ENCODE results near the gene CMTM7.

GRCh38 chr3:32398531-32398930 is 6.9 kb downstream of the CMTM7 start:
- TF ChIP-seq, protein P1, sequence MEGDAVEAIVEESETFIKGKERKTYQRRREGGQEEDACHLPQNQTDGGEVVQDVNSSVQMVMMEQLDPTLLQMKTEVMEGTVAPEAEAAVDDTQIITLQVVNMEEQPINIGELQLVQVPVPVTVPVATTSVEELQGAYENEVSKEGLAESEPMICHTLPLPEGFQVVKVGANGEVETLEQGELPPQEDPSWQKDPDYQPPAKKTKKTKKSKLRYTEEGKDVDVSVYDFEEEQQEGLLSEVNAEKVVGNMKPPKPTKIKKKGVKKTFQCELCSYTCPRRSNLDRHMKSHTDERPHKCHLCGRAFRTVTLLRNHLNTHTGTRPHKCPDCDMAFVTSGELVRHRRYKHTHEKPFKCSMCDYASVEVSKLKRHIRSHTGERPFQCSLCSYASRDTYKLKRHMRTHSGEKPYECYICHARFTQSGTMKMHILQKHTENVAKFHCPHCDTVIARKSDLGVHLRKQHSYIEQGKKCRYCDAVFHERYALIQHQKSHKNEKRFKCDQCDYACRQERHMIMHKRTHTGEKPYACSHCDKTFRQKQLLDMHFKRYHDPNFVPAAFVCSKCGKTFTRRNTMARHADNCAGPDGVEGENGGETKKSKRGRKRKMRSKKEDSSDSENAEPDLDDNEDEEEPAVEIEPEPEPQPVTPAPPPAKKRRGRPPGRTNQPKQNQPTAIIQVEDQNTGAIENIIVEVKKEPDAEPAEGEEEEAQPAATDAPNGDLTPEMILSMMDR (tag by site-specific recombination; IDR thresholded peaks at IDR 0.05), result no peak
- TF ChIP-seq ZNF37A (tag by site-specific recombination; IDR thresholded peaks at IDR 0.05) (no peak), KLF10 (tag by site-specific recombination; IDR thresholded peaks at IDR 0.05) (no peak), ZNF202 (tag by site-specific recombination; IDR thresholded peaks at IDR 0.05; ENCODE audit: borderline replicate concordance) (no peak), ZNF121 (tag by site-specific recombination; IDR thresholded peaks at IDR 0.05) (no peak), ZNF777 (tag by site-specific recombination; IDR thresholded peaks at IDR 0.05; ENCODE audit: borderline replicate concordance) (no peak)
- TF ChIP-seq, protein P2, sequence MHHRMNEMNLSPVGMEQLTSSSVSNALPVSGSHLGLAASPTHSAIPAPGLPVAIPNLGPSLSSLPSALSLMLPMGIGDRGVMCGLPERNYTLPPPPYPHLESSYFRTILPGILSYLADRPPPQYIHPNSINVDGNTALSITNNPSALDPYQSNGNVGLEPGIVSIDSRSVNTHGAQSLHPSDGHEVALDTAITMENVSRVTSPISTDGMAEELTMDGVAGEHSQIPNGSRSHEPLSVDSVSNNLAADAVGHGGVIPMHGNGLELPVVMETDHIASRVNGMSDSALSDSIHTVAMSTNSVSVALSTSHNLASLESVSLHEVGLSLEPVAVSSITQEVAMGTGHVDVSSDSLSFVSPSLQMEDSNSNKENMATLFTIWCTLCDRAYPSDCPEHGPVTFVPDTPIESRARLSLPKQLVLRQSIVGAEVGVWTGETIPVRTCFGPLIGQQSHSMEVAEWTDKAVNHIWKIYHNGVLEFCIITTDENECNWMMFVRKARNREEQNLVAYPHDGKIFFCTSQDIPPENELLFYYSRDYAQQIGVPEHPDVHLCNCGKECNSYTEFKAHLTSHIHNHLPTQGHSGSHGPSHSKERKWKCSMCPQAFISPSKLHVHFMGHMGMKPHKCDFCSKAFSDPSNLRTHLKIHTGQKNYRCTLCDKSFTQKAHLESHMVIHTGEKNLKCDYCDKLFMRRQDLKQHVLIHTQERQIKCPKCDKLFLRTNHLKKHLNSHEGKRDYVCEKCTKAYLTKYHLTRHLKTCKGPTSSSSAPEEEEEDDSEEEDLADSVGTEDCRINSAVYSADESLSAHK (tag by site-specific recombination; IDR thresholded peaks at IDR 0.05), result no peak
- TF ChIP-seq, protein P3, sequence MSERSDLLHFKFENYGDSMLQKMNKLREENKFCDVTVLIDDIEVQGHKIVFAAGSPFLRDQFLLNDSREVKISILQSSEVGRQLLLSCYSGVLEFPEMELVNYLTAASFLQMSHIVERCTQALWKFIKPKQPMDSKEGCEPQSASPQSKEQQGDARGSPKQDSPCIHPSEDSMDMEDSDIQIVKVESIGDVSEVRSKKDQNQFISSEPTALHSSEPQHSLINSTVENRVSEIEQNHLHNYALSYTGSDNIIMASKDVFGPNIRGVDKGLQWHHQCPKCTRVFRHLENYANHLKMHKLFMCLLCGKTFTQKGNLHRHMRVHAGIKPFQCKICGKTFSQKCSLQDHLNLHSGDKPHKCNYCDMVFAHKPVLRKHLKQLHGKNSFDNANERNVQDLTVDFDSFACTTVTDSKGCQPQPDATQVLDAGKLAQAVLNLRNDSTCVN (tag by site-specific recombination; optimal IDR thresholded peaks at IDR 0.05), result no peak

Measured in HEK293 (cell line).